Gastrocnemius medialis (tissue), 4 donors: Measurements from ENCODE around the gene KHK. TPM values are rescaled to one million over a fixed set of nuclear protein-coding genes. Genes with fewer than 3 reads are reported as not detected.

Experiments
- ATAC-seq, 2 donors: fragments of 150-250 bp; one replicate each; pipeline ENCODE4 v1.9.1; 2016
- DNase-seq, 2 donors: peaks; one replicate each; pipeline ENCODE4 v3.0.0-alpha.2; 2019
- H3K27ac ChIP-seq, 4 donors: fragments of 200-600 bp; sonication (generic); 1 replicate in 1 of 4; 2 replicates in 3 of 4; pipeline ENCODE4 v1.5.1; 2016 to 2018; ENCODE audit warnings: mild to moderate bottlenecking in 2 of 4, moderate library complexity in 1 of 4
- H3K27me3 ChIP-seq, 3 donors: fragments of 200-600 bp; sonication (generic) in 2 of 3; 1 replicate in 1 of 3; 2 replicates in 2 of 3; pipeline versions ENCODE4 v1.5.1 to v1.6.0; 2016 to 2019; ENCODE audit warnings: mild to moderate bottlenecking in 1 of 3, moderate library complexity in 1 of 3
- H3K36me3 ChIP-seq, 2 donors: fragments of 200-600 bp; sonication (generic) in 1 of 2; one replicate each; pipeline ENCODE4 v1.5.1; 2017 to 2018
- H3K4me1 ChIP-seq, 2 donors: fragments of 200-600 bp; sonication (generic) in 1 of 2; one replicate each; pipeline ENCODE4 v1.5.1; 2016 to 2017; ENCODE audit warnings: mild to moderate bottlenecking in 2 of 2
- H3K4me3 ChIP-seq, 4 donors: fragments of 200-600 bp; sonication (generic) in 3 of 4; 1 replicate in 1 of 4; 2 replicates in 3 of 4; pipeline ENCODE4 v1.5.1; 2016 to 2019; ENCODE audit warnings: mild to moderate bottlenecking in 2 of 4
- H3K9me3 ChIP-seq, 3 donors: fragments of 200-600 bp; sonication (generic) in 2 of 3; 1 replicate in 1 of 3; 2 replicates in 2 of 3; pipeline ENCODE4 v1.5.1; 2016 to 2019
- CTCF ChIP-seq, 5 experiments: fragments of 450-650 bp in 3 of 5; fragments of 200-600 bp in 2 of 5; sonication (generic) in 2 of 5; IDR thresholded peaks in 4 of 5; conservative IDR thresholded peaks in 1 of 5; 1 replicate in 4 of 5; 2 replicates in 1 of 5; pipeline ENCODE4 v1.5.1; 2016 to 2019; ENCODE audit warnings: antibody characterized with exemption in 5 of 5, mild to moderate bottlenecking in 3 of 5, moderate library complexity in 3 of 5
- POLR2A ChIP-seq, 2 donors: fragments of 450-650 bp; IDR thresholded peaks; one replicate each; pipeline ENCODE4 v1.6.1; 2017; ENCODE audit warnings: antibody characterized with exemption in 2 of 2, mild to moderate bottlenecking in 2 of 2, moderate library complexity in 2 of 2
- in situ Hi-C, 4 donors: fragments of 200-750 bp; cut with MboI; loops; one replicate each; pipeline versions ENCODE4 v1.15.0 to v1.8.0; 2017; ENCODE audit warnings: low sequenced_read_pairs in 4 of 4
- intact Hi-C: fragments of 100-400 bp; cut with DNase I; formaldehyde crosslinking; loops from one replicate; pipeline ENCODE4 v1.15.1; 2023; ENCODE audit warnings: low total_unique reads
- total RNA-seq, 4 donors: library from RNA; depleted of rRNA; stranded (reverse); fragments of >200 nt; gene quantifications; one replicate each; pipeline versions ENCODE4 v1.1.0 to v1.2.3, GENCODE V29; 2016

Gene KHK
- total RNA-seq, 4 donors from 2014 or later: 0.91 to 5.4 (median 1.3) TPM; not detected in 1

GRCh38 chr2:27065128-27065527, 21.4 kb upstream of the KHK start:
- H3K36me3 ChIP-seq: peaks cover 0 to 28% of the 10 kb centered on the region in 2 donors
- TF ChIP-seq CTCF (IDR thresholded peaks at IDR 0.05 in 4 of 5, conservative IDR thresholded peaks at IDR 0.05 in 1 of 5) (no peak), POLR2A (IDR thresholded peaks at IDR 0.05) (no peak)
- H3K4me1 ChIP-seq: peaks cover 12 to 21% of the 10 kb centered on the region in 2 donors
- H3K27me3 ChIP-seq: no peaks in the 10 kb centered on the region
- intact Hi-C loops (no loop called here), in situ Hi-C loops (no loop called here)
- no peak overlapping the region for H3K4me3 ChIP-seq
- H3K27ac ChIP-seq: peak overlapping the region in 1 of 4 donors; percentile 15
- ATAC-seq (no peak), DNase-seq (no peak)
- H3K9me3 ChIP-seq: no peaks in the 10 kb centered on the region

- Histone ChIP-seq H3K27ac (no peak overlapping the region), H3K27me3 (no peaks in the 10 kb centered on the region), H3K36me3 (peaks cover 0 to 28% of the 10 kb centered on the region in 2 donors), H3K4me3 (no peak overlapping the region), H3K4me1 (peaks cover 27 to 33% of the 10 kb centered on the region in 2 donors), H3K9me3 (no peaks in the 10 kb centered on the region)
- no peak for ATAC-seq
- no peak for DNase-seq
- intact Hi-C loops (no loop called here), in situ Hi-C loops (no loop called here)
- TF ChIP-seq CTCF (IDR thresholded peaks at IDR 0.05 in 4 of 5, conservative IDR thresholded peaks at IDR 0.05 in 1 of 5): no peak
These were observed 19.2 kb upstream of the KHK start for GRCh38 chr2:27067385-27067784.

- H3K27ac ChIP-seq: no peak overlapping the region
- in situ Hi-C loops: no loop called here
These were observed 17.1 kb upstream of the KHK start for GRCh38 chr2:27069436-27069835.

GRCh38 chr2:27069961-27070618, 16.5 kb upstream of the KHK start:
- peaks cover 0 to 28% of the 10 kb centered on the region in 2 donors for H3K36me3 ChIP-seq
- H3K27me3 ChIP-seq: no peaks in the 10 kb centered on the region
- in situ Hi-C loops (no loop called here), intact Hi-C loops (loop anchor here (2.0 to 5.0 kb wide), 2 partner anchors 17 to 283 kb away; partner anchors contain the start of gene CENPA)
- peaks cover 29 to 31% of the 10 kb centered on the region in 2 donors for H3K4me1 ChIP-seq
- DNase-seq (no peak), ATAC-seq (no peak)
- H3K9me3 ChIP-seq: no peaks in the 10 kb centered on the region
- peak overlapping the region; percentile 83 to 98 (median 89) for H3K4me3 ChIP-seq
- H3K27ac ChIP-seq: peak overlapping the region; percentile 91 to 97 (median 92)
- TF ChIP-seq POLR2A (IDR thresholded peaks at IDR 0.05): no peak
- no peak for TF ChIP-seq CTCF (IDR thresholded peaks at IDR 0.05 in 4 of 5, conservative IDR thresholded peaks at IDR 0.05 in 1 of 5)

More at GRCh38 chr2:27069436-27069835, 17.1 kb upstream of the KHK start:
- Histone ChIP-seq H3K4me1 (peaks cover 28% of the 10 kb centered on the region in 2 donors), H3K36me3 (peaks cover 0 to 28% of the 10 kb centered on the region in 2 donors), H3K4me3 (no peak overlapping the region), H3K27me3 (no peaks in the 10 kb centered on the region), H3K9me3 (no peaks in the 10 kb centered on the region)
- no peak for ATAC-seq
- intact Hi-C loops: no loop called here
- no peak for DNase-seq
- TF ChIP-seq POLR2A (IDR thresholded peaks at IDR 0.05) (no peak), CTCF (IDR thresholded peaks at IDR 0.05 in 4 of 5, conservative IDR thresholded peaks at IDR 0.05 in 1 of 5) (no peak)
